HG03520 (cell line): Measurements from ENCODE around the gene MEN1.
"Not testable (repeated sequence)": the region's sequence is repeated elsewhere in the genome, so short reads cannot be mapped to it uniquely, and the experiment has no call there.

Experiments used
- ATAC-seq: cut with Tn5 transposase; IDR thresholded peaks from one replicate; pipeline ENCODE4 v1.9.1; 2021; ENCODE audit warnings: mild to moderate bottlenecking, moderate library complexity; ENCODE audit not compliant: unreplicated experiment

MEN1 gene

GRCh38 chr11:64834031-64834722 lies 23.8 kb upstream of the MEN1 start:
- no peak for ATAC-seq

- ATAC-seq: no peak
Observed at GRCh38 chr11:64833509-64833908, 23.2 kb upstream of the MEN1 start.

GRCh38 chr11:64833198-64833502 lies 22.8 kb upstream of the MEN1 start:
- ATAC-seq: no peak

GRCh38 chr11:64832467-64833197 lies 22.3 kb upstream of the MEN1 start:
- ATAC-seq: no peak

- no peak for ATAC-seq
Observed at GRCh38 chr11:64831411-64831891, 21.1 kb upstream of the MEN1 start.

GRCh38 chr11:64829536-64830251 lies 19.3 kb upstream of the MEN1 start:
- ATAC-seq: no peak

- no peak for ATAC-seq
Observed at GRCh38 chr11:64827451-64827839, 17.1 kb upstream of the MEN1 start.

- no peak for ATAC-seq
Observed at GRCh38 chr11:64826578-64827450, 16.5 kb upstream of the MEN1 start.

- ATAC-seq: no peak
Observed at GRCh38 chr11:64826062-64826461, 15.7 kb upstream of the MEN1 start.

- no peak for ATAC-seq
Observed at GRCh38 chr11:64823568-64824119, 13.3 kb upstream of the MEN1 start.

- ATAC-seq: no peak
Observed at GRCh38 chr11:64817476-64817875, 7.1 kb upstream of the MEN1 start.

- not testable (repeated sequence) for ATAC-seq
Observed at GRCh38 chr11:64815433-64815832, 5.1 kb upstream of the MEN1 start.

GRCh38 chr11:64814712-64815187 lies 4.4 kb upstream of the MEN1 start:
- ATAC-seq: no peak

- no peak for ATAC-seq
Observed at GRCh38 chr11:64813826-64814225, 3.5 kb upstream of the MEN1 start.

GRCh38 chr11:64810891-64811272 lies 531 bp upstream of the MEN1 start:
- no peak for ATAC-seq

GRCh38 chr11:64809781-64810241 lies 540 bp downstream of the MEN1 start:
- ATAC-seq: no peak

- no peak for ATAC-seq
Observed at GRCh38 chr11:64805481-64805880, 4.9 kb downstream of the MEN1 start.

- ATAC-seq: no peak
Observed at GRCh38 chr11:64804346-64805210, 5.8 kb downstream of the MEN1 start.

GRCh38 chr11:64803846-64804345 lies 6.5 kb downstream of the MEN1 start:
- ATAC-seq: no peak
